ENCODE measurements around the gene FIGNL1. TPM values are rescaled to one million over a fixed set of nuclear protein-coding genes. Genes with fewer than 3 reads are reported as not detected.

Gene FIGNL1
- total RNA-seq, 1 donor from 2014 or later = 40.4 TPM

DNA sequence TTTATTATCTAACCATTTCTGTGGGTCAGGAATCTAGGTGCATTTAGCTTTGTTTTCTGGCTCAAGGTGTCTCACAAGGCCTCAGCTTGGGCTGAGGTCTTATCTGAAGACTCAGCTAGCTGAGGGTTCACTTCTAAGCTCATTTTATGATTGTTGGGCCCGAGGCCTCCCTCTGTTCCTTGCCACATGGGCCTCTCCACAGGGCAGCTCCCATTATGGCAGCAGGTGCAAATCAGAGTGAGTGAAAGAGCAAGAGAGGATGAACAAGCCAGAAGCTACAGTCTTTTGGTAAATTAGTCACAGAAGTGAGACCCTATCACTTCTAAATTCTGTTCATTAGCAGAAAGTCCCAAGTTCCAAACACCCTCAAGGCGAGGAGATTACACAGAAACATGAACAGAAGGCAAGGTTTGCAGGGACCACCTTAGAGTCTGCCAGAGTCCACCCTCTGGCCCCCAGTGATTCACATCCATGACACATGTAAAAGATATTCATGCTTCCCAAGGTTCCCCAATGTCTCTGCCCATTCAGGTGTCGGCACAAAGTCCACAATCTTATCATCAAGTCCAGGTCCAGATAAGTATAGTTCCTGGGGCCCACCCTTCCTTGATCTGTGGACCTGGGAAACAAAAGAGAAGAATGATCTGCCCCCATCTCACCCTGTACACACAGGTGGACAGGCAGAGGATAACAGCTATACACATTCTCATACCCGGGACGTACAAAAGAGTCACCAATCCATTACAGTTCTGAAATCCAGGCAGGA, 23.7 kb downstream of the FIGNL1 start:
- Mint-ChIP-seq H3K36me3 (ENCODE audit: low read depth) (no peaks in the 10 kb centered on the region), H3K4me1 (peaks cover 2% of the 10 kb centered on the region), H3K9me3 (no peaks in the 10 kb centered on the region), H3K27me3 (ENCODE audit: low read depth) (no peaks in the 10 kb centered on the region), H3K4me3 (no peak overlapping the region), H3K27ac (ENCODE audit: unreplicated experiment) (no peak overlapping the region)
- TF ChIP-seq, protein P1, sequence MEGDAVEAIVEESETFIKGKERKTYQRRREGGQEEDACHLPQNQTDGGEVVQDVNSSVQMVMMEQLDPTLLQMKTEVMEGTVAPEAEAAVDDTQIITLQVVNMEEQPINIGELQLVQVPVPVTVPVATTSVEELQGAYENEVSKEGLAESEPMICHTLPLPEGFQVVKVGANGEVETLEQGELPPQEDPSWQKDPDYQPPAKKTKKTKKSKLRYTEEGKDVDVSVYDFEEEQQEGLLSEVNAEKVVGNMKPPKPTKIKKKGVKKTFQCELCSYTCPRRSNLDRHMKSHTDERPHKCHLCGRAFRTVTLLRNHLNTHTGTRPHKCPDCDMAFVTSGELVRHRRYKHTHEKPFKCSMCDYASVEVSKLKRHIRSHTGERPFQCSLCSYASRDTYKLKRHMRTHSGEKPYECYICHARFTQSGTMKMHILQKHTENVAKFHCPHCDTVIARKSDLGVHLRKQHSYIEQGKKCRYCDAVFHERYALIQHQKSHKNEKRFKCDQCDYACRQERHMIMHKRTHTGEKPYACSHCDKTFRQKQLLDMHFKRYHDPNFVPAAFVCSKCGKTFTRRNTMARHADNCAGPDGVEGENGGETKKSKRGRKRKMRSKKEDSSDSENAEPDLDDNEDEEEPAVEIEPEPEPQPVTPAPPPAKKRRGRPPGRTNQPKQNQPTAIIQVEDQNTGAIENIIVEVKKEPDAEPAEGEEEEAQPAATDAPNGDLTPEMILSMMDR (conservative IDR thresholded peaks at IDR 0.05) = no peak
- no peak for DNase-seq (ENCODE audit: low read depth, low spot score)

DNA sequence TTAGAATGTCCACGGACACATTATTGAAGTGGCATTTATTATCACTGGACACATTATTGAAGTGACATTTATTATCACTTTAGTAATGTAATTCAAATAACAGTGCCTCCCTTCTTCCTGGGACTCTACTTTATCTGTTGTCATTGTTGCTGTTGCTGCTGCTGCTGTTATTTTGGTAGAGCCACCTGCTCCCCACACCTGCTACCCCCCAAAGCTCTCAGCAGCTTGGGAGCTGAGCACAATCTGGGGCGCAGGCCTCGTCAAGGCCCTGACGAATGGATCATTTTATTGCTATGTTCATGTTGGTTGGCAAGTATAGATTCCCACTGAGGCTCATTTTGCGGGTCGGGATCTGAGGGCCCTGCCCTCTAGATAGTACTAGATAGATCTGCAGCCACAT, 24.8 kb downstream of the FIGNL1 start:
- Mint-ChIP-seq H3K27me3 (ENCODE audit: low read depth) (no peaks in the 10 kb centered on the region), H3K36me3 (ENCODE audit: low read depth) (no peaks in the 10 kb centered on the region), H3K4me1 (no peaks in the 10 kb centered on the region), H3K9me3 (no peaks in the 10 kb centered on the region), H3K27ac (ENCODE audit: unreplicated experiment) (no peak overlapping the region), H3K4me3 (no peak overlapping the region)
- TF ChIP-seq, protein P1 (conservative IDR thresholded peaks at IDR 0.05) = no peak
- DNase-seq (ENCODE audit: low read depth, low spot score) = no peak

DNA sequence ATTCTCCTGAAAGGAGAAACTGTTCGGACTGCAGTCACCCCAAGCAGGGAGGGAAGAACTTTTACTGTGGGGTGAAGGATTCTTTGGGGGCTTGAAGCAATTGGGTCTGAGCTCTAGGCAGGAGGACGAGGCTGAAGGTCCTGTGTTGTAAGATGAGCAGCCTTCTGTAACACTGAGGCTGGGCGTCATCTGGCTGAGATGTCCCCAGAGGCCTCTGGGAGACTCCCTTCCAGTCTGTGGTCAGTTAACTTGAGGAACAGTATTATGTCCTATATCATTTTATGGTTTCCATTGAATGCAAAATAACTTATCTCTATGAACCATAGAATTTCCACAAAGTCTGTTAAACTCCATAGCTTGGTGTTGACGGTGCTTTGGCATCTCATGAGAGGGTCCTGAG, 26.3 kb downstream of the FIGNL1 start:
- TF ChIP-seq, protein P1 (conservative IDR thresholded peaks at IDR 0.05) = no peak
- Mint-ChIP-seq H3K27me3 (ENCODE audit: low read depth) (no peaks in the 10 kb centered on the region), H3K9me3 (no peaks in the 10 kb centered on the region), H3K4me1 (no peaks in the 10 kb centered on the region), H3K27ac (ENCODE audit: unreplicated experiment) (no peak overlapping the region), H3K36me3 (ENCODE audit: low read depth) (no peaks in the 10 kb centered on the region), H3K4me3 (no peak overlapping the region)
- DNase-seq (ENCODE audit: low read depth, low spot score) = no peak

DNA sequence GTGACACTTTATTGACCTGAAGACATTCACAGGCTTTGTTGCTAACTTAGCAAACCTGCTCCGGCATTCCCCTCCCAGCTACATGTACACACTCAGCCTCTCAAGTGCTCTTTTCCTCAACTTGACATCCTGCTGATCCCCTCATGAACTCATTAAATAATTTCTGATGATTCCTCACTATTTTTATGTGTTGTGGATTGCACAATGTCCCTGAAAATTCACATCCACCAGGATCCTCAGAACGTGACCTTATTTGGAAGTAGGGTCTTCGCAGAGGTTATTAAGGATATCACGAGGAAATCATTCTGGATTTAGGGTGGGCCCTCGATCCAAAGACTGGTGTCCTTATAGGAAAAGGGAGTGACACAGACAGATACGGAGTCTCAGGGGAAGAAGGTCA, 27.3 kb downstream of the FIGNL1 start:
- TF ChIP-seq, protein P1 (conservative IDR thresholded peaks at IDR 0.05) = no peak

DNA sequence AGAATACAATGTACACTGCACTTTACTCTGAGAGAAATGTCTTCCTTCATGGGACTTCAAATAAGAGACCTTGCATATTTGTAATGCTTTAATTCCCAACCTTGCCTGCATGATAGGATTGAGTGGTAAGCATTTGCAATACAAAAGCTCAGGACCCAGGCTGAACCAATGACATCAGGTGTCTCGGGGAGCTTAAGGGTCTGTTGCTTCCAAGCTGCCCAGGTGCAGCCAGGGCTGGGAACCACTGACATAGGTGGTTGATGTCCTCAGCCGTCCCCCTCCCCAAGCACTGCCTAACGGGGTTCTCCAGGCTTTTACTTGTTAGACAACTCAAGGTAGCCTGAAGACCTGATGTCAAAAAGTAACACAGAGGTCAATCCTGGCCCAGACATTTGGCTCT, 29.1 kb downstream of the FIGNL1 start:
- TF ChIP-seq, protein P1 (conservative IDR thresholded peaks at IDR 0.05) = no peak

More for the DNA sequence above, 27.3 kb downstream of the FIGNL1 start:
- no peak for DNase-seq (ENCODE audit: low read depth, low spot score)
- Mint-ChIP-seq H3K4me1 (no peaks in the 10 kb centered on the region), H3K4me3 (no peak overlapping the region), H3K27ac (ENCODE audit: unreplicated experiment) (peak overlapping the region; percentile 4), H3K36me3 (ENCODE audit: low read depth) (no peaks in the 10 kb centered on the region), H3K9me3 (no peaks in the 10 kb centered on the region), H3K27me3 (ENCODE audit: low read depth) (no peaks in the 10 kb centered on the region)

More for the DNA sequence above, 29.1 kb downstream of the FIGNL1 start:
- Mint-ChIP-seq H3K9me3 (no peaks in the 10 kb centered on the region), H3K36me3 (ENCODE audit: low read depth) (no peaks in the 10 kb centered on the region), H3K27ac (ENCODE audit: unreplicated experiment) (peak overlapping the region; percentile 37), H3K4me1 (no peaks in the 10 kb centered on the region), H3K27me3 (ENCODE audit: low read depth) (no peaks in the 10 kb centered on the region), H3K4me3 (no peak overlapping the region)
- no peak for DNase-seq (ENCODE audit: low read depth, low spot score)
